Body of pancreas (tissue), 4 donors: Measurements from ENCODE around the gene CDH20. TPM values are rescaled to one million over a fixed set of nuclear protein-coding genes. Genes with fewer than 3 reads are reported as not detected.

ENCODE experiments used
- ATAC-seq: fragments of 150-250 bp; one replicate; pipeline ENCODE4 v1.9.1; 2016
- DNase-seq, 4 donors: peaks; one replicate each; pipeline ENCODE4 v3.0.0-alpha.2; 2019
- H3K27ac ChIP-seq, 4 donors: fragments of 200-600 bp; sonication (generic); 1 replicate in 3 of 4; 2 replicates in 1 of 4; pipeline versions ENCODE4 v1.5.1 to v1.6.1; 2016 to 2019; ENCODE audit warnings: mild to moderate bottlenecking in 1 of 4, mixed read lengths in 1 of 4, moderate library complexity in 1 of 4
- H3K27me3 ChIP-seq, 2 donors: fragments of 200-600 bp; sonication (generic); one replicate each; pipeline ENCODE4 v1.6.0; 2016; ENCODE audit warnings: mild to moderate bottlenecking in 1 of 2
- H3K36me3 ChIP-seq, 2 donors: fragments of 200-600 bp; sonication (generic); replicated peaks in 1 of 2; 2 replicates each; pipeline ENCODE4 v1.5.1; 2016; ENCODE audit warnings: low read depth in 2 of 2; ENCODE audit not compliant: insufficient read depth in 1 of 2
- H3K4me1 ChIP-seq: fragments of 200-600 bp; sonication (generic); one replicate; pipeline ENCODE4 v1.6.0; 2016
- H3K4me3 ChIP-seq, 2 donors: fragments of 200-600 bp; sonication (generic); 1 replicate in 1 of 2; 2 replicates in 1 of 2; pipeline ENCODE4 v1.5.1; 2016 to 2019
- H3K9me3 ChIP-seq, 3 donors: fragments of 200-600 bp; sonication (generic); 1 replicate in 2 of 3; 2 replicates in 1 of 3; pipeline ENCODE4 v1.5.1; 2016
- CTCF ChIP-seq, 7 experiments: fragments of 450-650 bp in 4 of 7; fragments of 200-600 bp in 3 of 7; sonication (generic) in 3 of 7; IDR thresholded peaks; one replicate each; pipeline ENCODE4 v1.5.1; 2016 to 2019; ENCODE audit warnings: antibody characterized with exemption in 7 of 7
- POLR2A ChIP-seq, 3 donors: fragments of 450-650 bp; IDR thresholded peaks; one replicate each; pipeline ENCODE4 v1.6.1; 2016; ENCODE audit warnings: antibody characterized with exemption in 3 of 3, mild to moderate bottlenecking in 2 of 3
- WGBS, 2 donors: methylation state at CpG; one replicate each; pipeline ENCODE4 v1.1.5; 2017; 5-methylcytosine and 5-hydroxymethylcytosine counted together
- intact Hi-C: fragments of 100-400 bp; cut with DNase I; formaldehyde crosslinking; loops from one replicate; pipeline ENCODE4 v1.15.1; 2023
- total RNA-seq, 2 donors: library from RNA; depleted of rRNA; stranded (reverse); fragments of >200 nt; gene quantifications; one replicate each; pipeline ENCODE4 v1.1.0, GENCODE V29; 2016

CDH20 gene
- total RNA-seq, 2 donors from 2014 or later = 0.26 to 6.3 TPM

GRCh38 chr18:61471541-61471940 is 138.3 kb downstream of the CDH20 start:
- no peaks in the 10 kb centered on the region for H3K27me3 ChIP-seq
- TF ChIP-seq POLR2A (IDR thresholded peaks at IDR 0.05) = no peak
- TF ChIP-seq CTCF (IDR thresholded peaks at IDR 0.05) = no peak
- ATAC-seq (no peak), DNase-seq (no peak)
- 52 to 64% methylated on average over 4 of the region's 4 CpGs for WGBS, 2 donors
- no peaks in the 10 kb centered on the region for H3K9me3 ChIP-seq
- intact Hi-C loops = no loop called here
- H3K4me1 ChIP-seq = no peaks in the 10 kb centered on the region
- no peak overlapping the region for H3K27ac ChIP-seq
- no peaks in the 10 kb centered on the region for H3K36me3 ChIP-seq
- H3K4me3 ChIP-seq = no peak overlapping the region

GRCh38 chr18:61471942-61472341 is 138.7 kb downstream of the CDH20 start:
- H3K27me3 ChIP-seq = no peaks in the 10 kb centered on the region
- no peak for ATAC-seq
- H3K9me3 ChIP-seq = no peaks in the 10 kb centered on the region
- no peaks in the 10 kb centered on the region for H3K4me1 ChIP-seq
- H3K4me3 ChIP-seq = no peak overlapping the region
- no peak overlapping the region for H3K27ac ChIP-seq
- TF ChIP-seq POLR2A (IDR thresholded peaks at IDR 0.05) = no peak
- intact Hi-C loops = no loop called here
- DNase-seq = no peak
- H3K36me3 ChIP-seq = no peaks in the 10 kb centered on the region
- 50 to 66% methylated on average over 5 of the region's 5 CpGs for WGBS, 2 donors

- H3K9me3 ChIP-seq = no peaks in the 10 kb centered on the region
- no peaks in the 10 kb centered on the region for H3K4me1 ChIP-seq
- no peaks in the 10 kb centered on the region for H3K27me3 ChIP-seq
- TF ChIP-seq POLR2A (IDR thresholded peaks at IDR 0.05) (no peak), CTCF (IDR thresholded peaks at IDR 0.05) (no peak)
- H3K4me3 ChIP-seq = no peak overlapping the region
- no peaks in the 10 kb centered on the region for H3K36me3 ChIP-seq
- intact Hi-C loops = no loop called here
- ATAC-seq (no peak), DNase-seq (no peak)
- WGBS, 2 donors = 49 to 57% methylated on average over 6 of the region's 6 CpGs
- H3K27ac ChIP-seq = no peak overlapping the region
Measured at GRCh38 chr18:61474341-61474740, 141.1 kb downstream of the CDH20 start.

GRCh38 chr18:61474918-61475317 is 141.7 kb downstream of the CDH20 start:
- DNase-seq (no peak), ATAC-seq (no peak)
- no peaks in the 10 kb centered on the region for H3K36me3 ChIP-seq
- no peak overlapping the region for H3K4me3 ChIP-seq
- TF ChIP-seq POLR2A (IDR thresholded peaks at IDR 0.05) (no peak), CTCF (IDR thresholded peaks at IDR 0.05) (no peak)
- WGBS, 2 donors = 26 to 39% methylated on average over 2 of the region's 2 CpGs
- H3K4me1 ChIP-seq = no peaks in the 10 kb centered on the region
- H3K27ac ChIP-seq = no peak overlapping the region
- intact Hi-C loops = no loop called here
- no peaks in the 10 kb centered on the region for H3K9me3 ChIP-seq
- H3K27me3 ChIP-seq = no peaks in the 10 kb centered on the region

GRCh38 chr18:61475931-61476330 is 142.7 kb downstream of the CDH20 start:
- H3K27me3 ChIP-seq = no peaks in the 10 kb centered on the region
- ATAC-seq = no peak
- no peak overlapping the region for H3K27ac ChIP-seq
- H3K9me3 ChIP-seq = no peaks in the 10 kb centered on the region
- no peaks in the 10 kb centered on the region for H3K4me1 ChIP-seq
- H3K36me3 ChIP-seq = no peaks in the 10 kb centered on the region
- DNase-seq = no peak
- no peak for TF ChIP-seq CTCF (IDR thresholded peaks at IDR 0.05)
- no peak for TF ChIP-seq POLR2A (IDR thresholded peaks at IDR 0.05)
- intact Hi-C loops = no loop called here
- WGBS, 2 donors = 59 to 86% methylated on average over 5 of the region's 5 CpGs
- no peak overlapping the region for H3K4me3 ChIP-seq
